GM19395 (cell line): ENCODE measurements around the gene SERPINB2.
"Not testable (repeated sequence)": the region's sequence is repeated elsewhere in the genome, so short reads cannot be mapped to it uniquely, and the experiment has no call there.

Experiments
- ATAC-seq: cut with Tn5 transposase; IDR thresholded peaks from one replicate; pipeline ENCODE4 v1.9.1; 2021; ENCODE audit warnings: mild to moderate bottlenecking, moderate library complexity; ENCODE audit not compliant: unreplicated experiment

SERPINB2 gene

GRCh38 chr18:63888470-63889190 is 1.1 kb downstream of the SERPINB2 start:
- no peak for ATAC-seq

DNA sequence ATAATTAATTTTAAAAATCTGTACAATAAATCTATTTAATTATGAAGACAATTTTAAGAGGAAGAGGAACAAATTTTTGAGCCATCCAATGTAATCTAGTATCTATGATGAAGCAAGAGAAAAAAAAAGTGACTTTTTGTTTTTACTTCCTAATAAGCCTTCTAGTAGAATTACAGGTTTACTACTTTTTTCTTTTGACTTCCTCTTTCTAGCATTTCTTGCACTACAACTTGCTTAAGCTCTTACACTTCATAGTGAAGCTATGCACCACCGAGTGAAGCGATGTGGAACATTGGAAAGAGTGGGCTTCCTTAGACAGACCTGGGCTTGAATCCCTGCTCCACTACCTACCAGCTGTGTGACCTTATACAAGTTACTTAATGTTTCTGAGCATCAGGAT is 2.1 kb downstream of the SERPINB2 start:
- ATAC-seq, result no peak

DNA sequence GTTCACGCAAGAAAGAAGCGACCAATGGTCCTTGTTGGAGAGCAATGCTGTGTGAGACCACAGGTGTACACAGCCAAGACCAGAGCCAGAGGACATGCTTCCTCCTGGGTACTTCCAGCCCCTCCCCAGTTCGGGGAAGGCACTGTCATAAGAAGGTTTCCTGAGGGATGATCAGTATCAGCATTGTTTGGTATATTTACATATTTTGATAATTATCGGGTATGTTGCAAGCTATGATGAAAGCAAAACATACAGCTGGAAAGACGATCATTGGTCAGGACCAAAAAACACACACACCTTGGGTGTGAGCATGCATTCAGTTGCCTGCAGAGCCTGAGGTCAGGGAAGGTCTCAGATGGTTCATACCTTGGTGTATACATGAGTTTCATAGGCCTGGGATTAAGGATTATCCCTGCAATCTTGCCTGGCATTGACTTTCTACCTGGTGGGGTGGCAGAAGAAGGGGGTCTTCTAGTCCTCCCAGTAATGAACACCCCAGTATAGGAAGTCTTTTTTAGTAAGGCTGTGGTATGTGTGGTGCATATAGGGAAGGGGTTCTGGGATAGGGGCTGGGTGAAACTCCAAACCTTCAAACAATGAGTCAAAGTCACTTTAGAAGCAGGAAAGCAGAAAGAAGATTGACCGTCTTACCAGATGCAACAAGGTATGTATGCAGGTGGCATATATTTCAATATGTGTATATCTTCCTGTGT is 2.9 kb downstream of the SERPINB2 start:
- no peak for ATAC-seq

GRCh38 chr18:63890950-63891304 is 3.4 kb downstream of the SERPINB2 start:
- ATAC-seq, result peak; percentile 70

GRCh38 chr18:63892566-63892965 is 5.1 kb downstream of the SERPINB2 start:
- ATAC-seq, result no peak

- ATAC-seq, result no peak
These were observed 6.7 kb downstream of the SERPINB2 start for GRCh38 chr18:63894106-63894772.

- no peak for ATAC-seq
These were observed 7.7 kb downstream of the SERPINB2 start for GRCh38 chr18:63895190-63895589.

- ATAC-seq, result no peak
These were observed 9.6 kb downstream of the SERPINB2 start for GRCh38 chr18:63897072-63897471.

GRCh38 chr18:63899206-63899605 is 11.7 kb downstream of the SERPINB2 start:
- ATAC-seq, result no peak

GRCh38 chr18:63903851-63904570 is 16.5 kb downstream of the SERPINB2 start:
- ATAC-seq, result no peak

DNA sequence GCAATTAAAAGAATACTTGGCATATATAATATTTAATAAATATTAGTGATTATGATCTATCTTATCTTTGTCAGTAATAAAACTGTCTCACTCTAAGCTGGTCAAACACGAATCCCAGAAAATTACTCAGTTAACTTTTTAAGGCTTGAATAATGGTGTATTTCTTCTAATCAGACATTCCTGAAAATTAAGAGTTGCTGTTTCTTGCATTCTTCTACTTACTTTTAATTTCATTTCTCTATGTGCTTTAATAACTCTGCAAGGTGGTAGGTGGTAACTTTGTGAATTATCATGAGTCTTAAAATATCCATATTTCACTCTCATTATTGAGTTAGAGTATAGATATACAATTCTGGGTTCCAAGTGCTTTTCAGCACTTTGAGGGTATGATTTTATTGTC is 17.2 kb downstream of the SERPINB2 start:
- no peak for ATAC-seq

GRCh38 chr18:63905361-63905760 is 17.9 kb downstream of the SERPINB2 start:
- ATAC-seq, result no peak

DNA sequence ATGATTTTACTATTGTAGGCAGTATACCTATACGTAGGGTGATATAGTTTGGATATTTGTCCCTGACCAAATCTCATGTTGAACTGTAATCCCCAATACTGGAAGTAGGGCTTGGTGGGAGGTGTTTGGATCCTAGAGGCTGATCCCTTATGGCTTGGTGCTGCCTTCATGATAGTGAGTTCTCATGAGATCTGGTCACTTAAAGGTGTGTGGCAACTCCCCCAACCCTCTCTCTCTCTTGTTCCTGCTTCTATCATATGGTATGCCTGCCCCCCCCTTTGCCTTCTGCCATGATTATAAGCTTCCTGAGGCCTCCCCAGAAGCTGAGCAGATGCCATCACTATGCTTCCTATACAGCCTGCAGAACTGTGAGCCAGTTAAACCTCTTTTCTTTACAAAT is 18.6 kb downstream of the SERPINB2 start:
- no peak for ATAC-seq

DNA sequence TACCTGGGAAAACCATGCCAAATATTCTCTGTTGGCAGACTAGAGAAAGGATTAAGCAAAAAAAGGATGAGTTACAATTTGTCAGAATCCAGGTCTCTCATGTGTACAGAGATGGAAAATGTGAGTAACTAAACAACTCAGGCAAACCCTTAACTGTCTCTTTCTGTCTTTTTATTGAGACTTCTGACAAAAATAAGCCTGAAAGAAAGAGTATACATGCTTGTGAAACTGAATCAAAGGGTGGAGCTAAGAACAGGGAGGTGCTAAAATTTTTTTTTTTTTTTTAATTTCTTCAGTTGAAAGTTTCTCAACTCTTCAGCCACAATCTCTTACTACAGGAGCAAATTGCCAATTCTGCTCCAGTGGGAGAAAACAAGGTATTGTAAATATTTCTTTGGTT is 20.2 kb downstream of the SERPINB2 start, which contains the start of gene SERPINB10:
TSS of gene SERPINB10 (plus strand) at position 295 of the 400 bp plus-strand sequence. CDS start 7,553 bp downstream, outside the sequence.
- ATAC-seq, result peak; percentile 69

- no peak for ATAC-seq
These were observed 21.4 kb downstream of the SERPINB2 start for GRCh38 chr18:63908858-63909257.

DNA sequence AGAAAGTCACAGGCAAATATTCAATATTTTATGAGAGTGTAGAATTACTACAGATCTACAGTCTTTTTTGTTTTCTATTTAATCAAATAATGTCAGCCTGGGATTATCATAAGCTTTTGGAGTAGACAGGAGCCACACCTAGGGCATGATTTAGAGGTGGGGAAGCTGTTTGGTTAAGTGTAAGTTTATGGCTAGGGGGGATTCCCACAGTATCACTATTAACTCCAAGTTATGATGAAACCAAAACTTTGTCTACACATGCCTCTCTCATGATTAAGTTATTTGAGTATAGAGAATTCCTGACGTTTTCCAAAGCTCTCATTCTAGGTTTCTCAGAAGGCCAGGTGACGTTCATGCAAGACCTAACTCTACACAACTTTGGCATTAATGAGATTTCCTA is 22.4 kb downstream of the SERPINB2 start:
- ATAC-seq, result peak; percentile 71

GRCh38 chr18:63917817-63918216 is 30.3 kb downstream of the SERPINB2 start:
- no peak for ATAC-seq

GRCh38 chr18:63922049-63922448 is 34.5 kb downstream of the SERPINB2 start:
- no peak for ATAC-seq

DNA sequence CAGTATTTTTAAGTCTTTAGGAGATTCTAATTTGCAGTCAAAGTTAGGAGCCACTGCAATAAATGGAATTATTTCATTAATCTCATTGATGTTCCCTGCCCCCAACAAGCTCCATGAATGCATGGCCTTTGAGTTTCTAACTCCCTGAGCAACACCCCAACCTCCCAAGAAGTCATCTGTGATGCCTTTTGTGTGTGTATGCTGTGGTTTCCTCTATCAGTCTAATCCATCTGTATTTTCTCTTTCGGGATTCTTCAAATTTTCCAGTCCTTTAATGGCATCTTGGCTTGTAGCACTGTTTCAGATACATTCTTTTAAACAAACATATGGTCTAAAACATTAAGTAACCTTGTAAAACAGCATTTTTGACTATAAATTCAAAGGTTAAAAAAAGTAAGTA is 37.0 kb downstream of the SERPINB2 start:
- ATAC-seq, result no peak

DNA sequence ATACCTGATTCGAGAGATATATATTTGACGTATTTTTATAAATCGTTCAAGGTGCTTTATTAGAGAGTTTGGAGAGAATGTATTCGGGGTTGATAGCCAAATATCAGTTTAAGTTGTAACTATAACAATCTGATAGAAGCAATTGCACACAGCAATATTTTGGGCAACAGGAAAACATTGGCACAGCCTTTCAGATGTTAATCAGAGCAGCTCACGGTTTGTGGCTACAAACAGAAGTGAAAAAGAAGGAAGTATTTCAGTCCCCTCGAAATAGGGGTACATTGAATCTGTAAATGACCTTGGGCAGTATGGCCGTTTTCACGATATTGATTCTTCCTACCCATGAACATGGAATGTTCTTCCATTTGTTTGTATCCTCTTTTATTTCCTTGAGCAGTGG is 40.8 kb downstream of the SERPINB2 start:
- no peak for ATAC-seq

DNA sequence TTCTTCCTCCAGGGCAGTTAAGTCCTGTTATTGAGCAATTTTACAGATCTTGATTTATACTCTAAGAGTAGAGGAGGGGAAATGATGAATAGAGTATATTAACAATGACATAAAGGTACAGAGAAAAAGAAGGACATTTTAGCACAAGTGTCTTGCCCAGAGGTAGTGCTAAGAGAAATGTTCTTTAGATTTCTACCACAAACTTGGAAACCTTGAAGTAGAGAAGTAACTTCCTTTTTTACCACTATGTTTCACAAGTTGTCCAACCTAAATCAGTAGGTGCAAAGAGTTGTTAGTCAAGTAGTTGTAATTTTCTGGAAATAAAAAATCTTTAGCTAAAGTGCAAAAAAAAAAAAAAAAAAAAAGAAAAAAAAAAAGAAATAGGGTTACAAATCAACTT is 41.9 kb downstream of the SERPINB2 start:
- not testable (repeated sequence) for ATAC-seq
